ENCODE data around the gene NLGN1. TPM values are rescaled to one million over a fixed set of nuclear protein-coding genes. Genes with fewer than 3 reads are reported as not detected.
A peak's percentile ranks its signal among the peaks of the same experiment; 100 is the strongest.

NLGN1 gene
- total and polyA plus RNA-seq, 2 experiments from 2014 or later = 14.3 to 20.1 TPM

- peak overlapping the region; percentile 79 for H3K27ac ChIP-seq
- H3K9ac ChIP-seq = peak overlapping the region; percentile 6; the same call in 1 of the 2 replicates
- WGBS, 2 experiments (ENCODE audit: low coverage in 1 of 2, low lambda C conversion rate in 2 of 2, missing lambda C conversion rate in 2 of 2) = 90 to 100% methylated on average over 1 of the region's 1 CpG
- H3F3A ChIP-seq (ENCODE audit: insufficient read depth) = peaks cover 34% of the 10 kb centered on the region
- H3K36me3 ChIP-seq (ENCODE audit: low read depth) = no peaks in the 10 kb centered on the region
- no peaks in the 10 kb centered on the region for H3K27me3 ChIP-seq (replicated peaks; ENCODE audit: insufficient read depth)
- peaks cover 44% of the 10 kb centered on the region for H3K4me1 ChIP-seq (ENCODE audit: insufficient read depth)
- DNase-seq = no peak
- H3K9me3 ChIP-seq (ENCODE audit: low read depth) = no peaks in the 10 kb centered on the region
- H3K9me2 ChIP-seq (ENCODE audit: insufficient read depth) = no peaks in the 10 kb centered on the region
- peak overlapping the region; percentile 15 for H3K4me2 ChIP-seq (ENCODE audit: unreplicated experiment)
- no peaks in the 10 kb centered on the region for H3K79me2 ChIP-seq (ENCODE audit: insufficient read depth)
- 0 out of 2 replicates have a peak overlapping the region, but pooled peaks have one; percentile 5 for H2AFZ ChIP-seq
- H3K4me3 ChIP-seq = no peak overlapping the region
- no peaks in the 10 kb centered on the region for H4K20me1 ChIP-seq (ENCODE audit: insufficient read depth)
- in situ Hi-C loops (cut with MboI) = no loop called here
- TF ChIP-seq EZH2phosphoT487 (IDR thresholded peaks at IDR 0.05; ENCODE audit: insufficient read depth, low read depth) (no peak), EZH2 (IDR thresholded peaks at IDR 0.05; ENCODE audit: insufficient read depth, poor library complexity, severe bottlenecking) (no peak)
Measured at GRCh38 chr3:173750591-173750990, 353.0 kb downstream of the NLGN1 start.

- Histone ChIP-seq H2AFZ (no peak overlapping the region), H3K4me1 (ENCODE audit: insufficient read depth) (peaks cover 21% of the 10 kb centered on the region), H4K20me1 (ENCODE audit: insufficient read depth) (no peaks in the 10 kb centered on the region), H3K9me3 (ENCODE audit: low read depth) (no peaks in the 10 kb centered on the region), H3K4me3 (no peak overlapping the region), H3K4me2 (ENCODE audit: unreplicated experiment) (no peak overlapping the region), H3K9ac (no peak overlapping the region), H3F3A (ENCODE audit: insufficient read depth) (peaks cover 19% of the 10 kb centered on the region), H3K36me3 (ENCODE audit: low read depth) (no peaks in the 10 kb centered on the region), H3K79me2 (ENCODE audit: insufficient read depth) (no peaks in the 10 kb centered on the region), H3K27ac (no peak overlapping the region), H3K9me2 (ENCODE audit: insufficient read depth) (no peaks in the 10 kb centered on the region), H3K27me3 (replicated peaks; ENCODE audit: insufficient read depth) (no peaks in the 10 kb centered on the region)
- peak; percentile 40 for DNase-seq
- in situ Hi-C loops (cut with MboI) = no loop called here
- TF ChIP-seq EZH2 (IDR thresholded peaks at IDR 0.05; ENCODE audit: insufficient read depth, poor library complexity, severe bottlenecking) = no peak
- TF ChIP-seq EZH2phosphoT487 (IDR thresholded peaks at IDR 0.05; ENCODE audit: insufficient read depth, low read depth) = no peak
Measured at GRCh38 chr3:173753593-173753992, 356.0 kb downstream of the NLGN1 start.

GRCh38 chr3:173755161-173755560 is 357.6 kb downstream of the NLGN1 start:
- Histone ChIP-seq H3K36me3 (ENCODE audit: low read depth) (no peaks in the 10 kb centered on the region), H3K9ac (no peak overlapping the region), H3K9me3 (ENCODE audit: low read depth) (no peaks in the 10 kb centered on the region), H3K4me2 (ENCODE audit: unreplicated experiment) (no peak overlapping the region), H4K20me1 (ENCODE audit: insufficient read depth) (no peaks in the 10 kb centered on the region), H3K27ac (no peak overlapping the region), H3K9me2 (ENCODE audit: insufficient read depth) (no peaks in the 10 kb centered on the region), H3F3A (ENCODE audit: insufficient read depth) (peaks cover 5% of the 10 kb centered on the region), H3K4me3 (no peak overlapping the region), H2AFZ (no peak overlapping the region), H3K79me2 (ENCODE audit: insufficient read depth) (no peaks in the 10 kb centered on the region), H3K27me3 (replicated peaks; ENCODE audit: insufficient read depth) (no peaks in the 10 kb centered on the region), H3K4me1 (ENCODE audit: insufficient read depth) (peaks cover 8% of the 10 kb centered on the region)
- TF ChIP-seq EZH2 (IDR thresholded peaks at IDR 0.05; ENCODE audit: insufficient read depth, poor library complexity, severe bottlenecking) (no peak), EZH2phosphoT487 (IDR thresholded peaks at IDR 0.05; ENCODE audit: insufficient read depth, low read depth) (no peak)
- in situ Hi-C loops (cut with MboI) = no loop called here
- no peak for DNase-seq

- Histone ChIP-seq H2AFZ (no peak overlapping the region), H3K4me2 (ENCODE audit: unreplicated experiment) (no peak overlapping the region), H3K27ac (no peak overlapping the region), H3K4me1 (ENCODE audit: insufficient read depth) (no peaks in the 10 kb centered on the region), H3K27me3 (replicated peaks; ENCODE audit: insufficient read depth) (no peaks in the 10 kb centered on the region), H3K9ac (no peak overlapping the region), H3F3A (ENCODE audit: insufficient read depth) (no peaks in the 10 kb centered on the region), H4K20me1 (ENCODE audit: insufficient read depth) (no peaks in the 10 kb centered on the region), H3K9me2 (ENCODE audit: insufficient read depth) (no peaks in the 10 kb centered on the region), H3K79me2 (ENCODE audit: insufficient read depth) (no peaks in the 10 kb centered on the region), H3K4me3 (no peak overlapping the region), H3K9me3 (ENCODE audit: low read depth) (no peaks in the 10 kb centered on the region), H3K36me3 (ENCODE audit: low read depth) (no peaks in the 10 kb centered on the region)
- no peak for DNase-seq
- WGBS, 2 experiments (ENCODE audit: low coverage in 1 of 2, low lambda C conversion rate in 2 of 2, missing lambda C conversion rate in 2 of 2) = 96 to 97% methylated on average over 4 of the region's 4 CpGs
- in situ Hi-C loops (cut with MboI) = no loop called here
- TF ChIP-seq EZH2phosphoT487 (IDR thresholded peaks at IDR 0.05; ENCODE audit: insufficient read depth, low read depth) (no peak), EZH2 (IDR thresholded peaks at IDR 0.05; ENCODE audit: insufficient read depth, poor library complexity, severe bottlenecking) (no peak)
Measured at GRCh38 chr3:173761161-173761560, 363.6 kb downstream of the NLGN1 start.

GRCh38 chr3:173762501-173762900 is 365.0 kb downstream of the NLGN1 start:
- Histone ChIP-seq H3K4me2 (ENCODE audit: unreplicated experiment) (no peak overlapping the region), H2AFZ (no peak overlapping the region), H3K27ac (no peak overlapping the region), H3K4me1 (ENCODE audit: insufficient read depth) (no peaks in the 10 kb centered on the region), H3K9me2 (ENCODE audit: insufficient read depth) (no peaks in the 10 kb centered on the region), H3K79me2 (ENCODE audit: insufficient read depth) (no peaks in the 10 kb centered on the region), H3F3A (ENCODE audit: insufficient read depth) (no peaks in the 10 kb centered on the region), H3K9ac (no peak overlapping the region), H3K9me3 (ENCODE audit: low read depth) (no peaks in the 10 kb centered on the region), H4K20me1 (ENCODE audit: insufficient read depth) (no peaks in the 10 kb centered on the region), H3K27me3 (replicated peaks; ENCODE audit: insufficient read depth) (no peaks in the 10 kb centered on the region), H3K36me3 (ENCODE audit: low read depth) (no peaks in the 10 kb centered on the region), H3K4me3 (no peak overlapping the region)
- in situ Hi-C loops (cut with MboI) = no loop called here
- DNase-seq = no peak
- WGBS, 2 experiments (ENCODE audit: low coverage in 1 of 2, low lambda C conversion rate in 2 of 2, missing lambda C conversion rate in 2 of 2) = 82 to 91% methylated on average over 4 of the region's 4 CpGs
- no peak for TF ChIP-seq EZH2 (IDR thresholded peaks at IDR 0.05; ENCODE audit: insufficient read depth, poor library complexity, severe bottlenecking)
- no peak for TF ChIP-seq EZH2phosphoT487 (IDR thresholded peaks at IDR 0.05; ENCODE audit: insufficient read depth, low read depth)

Measured in GM23248 (cell line).